Measurements from ENCODE around the gene PRKCE.

GRCh38 chr2:46163098-46163430 is 511.6 kb downstream of the PRKCE start:
- no peak for TF ChIP-seq EZH2 (IDR thresholded peaks at IDR 0.05; ENCODE audit: borderline replicate concordance, insufficient read depth, low read depth, low read length, poor library complexity, severe bottlenecking)
- TF ChIP-seq CTCF (IDR thresholded peaks at IDR 0.05), result no peak
